Measurements from ENCODE around the gene ARHGEF38. TPM values are rescaled to one million over a fixed set of nuclear protein-coding genes. Genes with fewer than 3 reads are reported as not detected.

ARHGEF38 gene
- total RNA-seq, 1 experiment from 2014 or later: 0.15 TPM

DNA sequence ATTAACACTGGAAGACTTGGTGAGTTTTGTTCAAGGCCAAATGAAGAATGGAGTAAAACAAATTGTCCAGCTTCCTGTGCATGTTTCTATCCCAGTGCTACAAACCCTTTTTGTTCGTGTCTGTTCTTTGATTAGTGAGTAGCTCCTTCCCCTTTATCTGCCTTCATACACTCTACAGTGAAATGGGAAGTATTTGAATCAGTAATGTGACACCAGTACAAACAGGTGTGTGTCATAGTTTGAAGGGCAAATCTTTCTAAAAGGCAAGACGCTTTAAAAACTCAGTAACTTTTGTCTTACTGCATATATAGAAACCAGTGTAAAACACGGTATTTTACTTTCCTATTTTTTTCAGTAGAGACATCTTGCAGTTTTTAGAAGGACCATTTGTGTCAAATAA lies 5.9 kb downstream of the ARHGEF38 start:
- POLR2A ChIA-PET (ENCODE audit: unreplicated experiment): no interaction called here
- CTCF ChIA-PET: no interaction called here
- Histone ChIP-seq H2AFZ (no peak overlapping the region), H3K27me3 (ENCODE audit: insufficient read depth, low read depth) (no peaks in the 10 kb centered on the region), H3K4me1 (replicated peaks; ENCODE audit: insufficient read depth) (peaks cover 3% of the 10 kb centered on the region), H3K79me2 (ENCODE audit: low read depth) (no peaks in the 10 kb centered on the region), H3K27ac (no peak overlapping the region), H4K20me1 (ENCODE audit: insufficient read depth) (no peaks in the 10 kb centered on the region), H3K4me3 (no peak overlapping the region), H3K36me3 (ENCODE audit: low read depth) (no peaks in the 10 kb centered on the region), H3K9me3 (ENCODE audit: insufficient read depth, low read depth) (no peaks in the 10 kb centered on the region), H3K4me2 (no peak overlapping the region), H3K9me2 (ENCODE audit: insufficient read depth) (no peaks in the 10 kb centered on the region), H3F3A (ENCODE audit: insufficient read depth, low read depth) (no peaks in the 10 kb centered on the region)
- no peak for DNase-seq
- no TSS peak for BruUV-seq (replicated peaks)
- no peak for TF ChIP-seq EZH2 (IDR thresholded peaks at IDR 0.05; ENCODE audit: low read depth)
- TF ChIP-seq, protein P1, sequence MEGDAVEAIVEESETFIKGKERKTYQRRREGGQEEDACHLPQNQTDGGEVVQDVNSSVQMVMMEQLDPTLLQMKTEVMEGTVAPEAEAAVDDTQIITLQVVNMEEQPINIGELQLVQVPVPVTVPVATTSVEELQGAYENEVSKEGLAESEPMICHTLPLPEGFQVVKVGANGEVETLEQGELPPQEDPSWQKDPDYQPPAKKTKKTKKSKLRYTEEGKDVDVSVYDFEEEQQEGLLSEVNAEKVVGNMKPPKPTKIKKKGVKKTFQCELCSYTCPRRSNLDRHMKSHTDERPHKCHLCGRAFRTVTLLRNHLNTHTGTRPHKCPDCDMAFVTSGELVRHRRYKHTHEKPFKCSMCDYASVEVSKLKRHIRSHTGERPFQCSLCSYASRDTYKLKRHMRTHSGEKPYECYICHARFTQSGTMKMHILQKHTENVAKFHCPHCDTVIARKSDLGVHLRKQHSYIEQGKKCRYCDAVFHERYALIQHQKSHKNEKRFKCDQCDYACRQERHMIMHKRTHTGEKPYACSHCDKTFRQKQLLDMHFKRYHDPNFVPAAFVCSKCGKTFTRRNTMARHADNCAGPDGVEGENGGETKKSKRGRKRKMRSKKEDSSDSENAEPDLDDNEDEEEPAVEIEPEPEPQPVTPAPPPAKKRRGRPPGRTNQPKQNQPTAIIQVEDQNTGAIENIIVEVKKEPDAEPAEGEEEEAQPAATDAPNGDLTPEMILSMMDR (conservative IDR thresholded peaks at IDR 0.05): no peak
- intact Hi-C loops (cut with micrococcal nuclease; ENCODE audit: unreplicated experiment): no loop called here

DNA sequence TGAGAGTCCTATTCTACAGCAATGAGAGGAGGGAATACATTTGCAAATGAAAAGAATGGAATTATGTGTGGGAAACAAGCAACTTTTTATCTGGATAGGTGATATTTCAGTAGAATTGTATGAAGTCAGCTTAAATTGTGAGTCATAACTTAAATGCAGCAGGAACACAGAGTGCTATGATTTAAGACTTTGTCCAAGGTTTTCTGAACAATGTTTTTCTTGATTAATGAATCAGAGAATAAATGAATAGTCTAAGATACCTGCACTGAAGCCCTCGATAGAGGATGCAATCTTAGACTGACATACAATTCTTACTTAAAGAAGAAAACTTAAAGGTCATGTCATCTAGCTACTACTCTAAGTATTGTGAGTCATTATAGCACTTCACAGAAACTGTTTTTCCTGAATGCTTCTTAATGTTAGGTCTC lies 8.0 kb downstream of the ARHGEF38 start:
- Histone ChIP-seq H3K27me3 (ENCODE audit: insufficient read depth, low read depth) (no peaks in the 10 kb centered on the region), H3F3A (ENCODE audit: insufficient read depth, low read depth) (no peaks in the 10 kb centered on the region), H3K79me2 (ENCODE audit: low read depth) (no peaks in the 10 kb centered on the region), H3K36me3 (ENCODE audit: low read depth) (no peaks in the 10 kb centered on the region), H3K4me3 (no peak overlapping the region), H4K20me1 (ENCODE audit: insufficient read depth) (no peaks in the 10 kb centered on the region), H3K4me2 (no peak overlapping the region), H3K9me2 (ENCODE audit: insufficient read depth) (no peaks in the 10 kb centered on the region), H2AFZ (no peak overlapping the region), H3K9me3 (ENCODE audit: insufficient read depth, low read depth) (no peaks in the 10 kb centered on the region), H3K27ac (no peak overlapping the region), H3K4me1 (replicated peaks; ENCODE audit: insufficient read depth) (peaks cover 1% of the 10 kb centered on the region; the same call in 1 of the 2 replicates)
- CTCF ChIA-PET: no interaction called here
- TF ChIP-seq EZH2 (IDR thresholded peaks at IDR 0.05; ENCODE audit: low read depth): no peak
- TF ChIP-seq, protein P1 (conservative IDR thresholded peaks at IDR 0.05): no peak
- no TSS peak for BruUV-seq (replicated peaks)
- POLR2A ChIA-PET (ENCODE audit: unreplicated experiment): no interaction called here
- intact Hi-C loops (cut with micrococcal nuclease; ENCODE audit: unreplicated experiment): no loop called here
- no peak for DNase-seq

DNA sequence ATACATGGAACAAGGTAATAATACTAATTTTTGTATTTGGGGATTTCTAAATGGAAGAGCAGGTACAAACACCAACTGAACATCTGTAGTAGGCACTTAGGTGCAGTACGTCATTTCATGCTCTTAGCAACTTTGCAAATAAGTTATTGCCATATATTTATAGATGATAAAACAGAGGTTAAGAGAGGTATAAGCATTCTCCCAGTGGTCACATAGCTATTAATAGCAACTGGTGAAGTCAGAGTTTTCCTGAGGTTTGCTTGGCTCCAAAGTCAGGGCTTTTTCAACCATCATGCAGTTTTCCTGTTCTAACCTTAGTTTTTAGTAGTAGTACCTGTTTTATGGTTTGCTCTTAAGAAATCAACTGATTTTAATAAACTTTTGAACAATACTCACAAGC lies 10.9 kb downstream of the ARHGEF38 start:
- Histone ChIP-seq H3K4me2 (no peak overlapping the region), H3K27ac (no peak overlapping the region), H3K9me2 (ENCODE audit: insufficient read depth) (no peaks in the 10 kb centered on the region), H3K36me3 (ENCODE audit: low read depth) (no peaks in the 10 kb centered on the region), H3K79me2 (ENCODE audit: low read depth) (no peaks in the 10 kb centered on the region), H3K4me3 (no peak overlapping the region), H2AFZ (no peak overlapping the region), H3K4me1 (replicated peaks; ENCODE audit: insufficient read depth) (no peaks in the 10 kb centered on the region), H3F3A (ENCODE audit: insufficient read depth, low read depth) (no peaks in the 10 kb centered on the region), H3K9me3 (ENCODE audit: insufficient read depth, low read depth) (no peaks in the 10 kb centered on the region), H4K20me1 (ENCODE audit: insufficient read depth) (no peaks in the 10 kb centered on the region), H3K27me3 (ENCODE audit: insufficient read depth, low read depth) (no peaks in the 10 kb centered on the region)
- no peak for DNase-seq
- POLR2A ChIA-PET (ENCODE audit: unreplicated experiment): no interaction called here
- CTCF ChIA-PET: no interaction called here
- intact Hi-C loops (cut with micrococcal nuclease; ENCODE audit: unreplicated experiment): no loop called here
- TF ChIP-seq, protein P1 (conservative IDR thresholded peaks at IDR 0.05): no peak
- TF ChIP-seq EZH2 (IDR thresholded peaks at IDR 0.05; ENCODE audit: low read depth): no peak
- no TSS peak for BruUV-seq (replicated peaks)
